Activated naive CD8-positive, alpha-beta T cell treated with anti-CD3 and anti-CD28 coated beads for 36 hours (primary cell): ENCODE data around the gene CROCC2. TPM values are rescaled to one million over a fixed set of nuclear protein-coding genes. Genes with fewer than 3 reads are reported as not detected.

Experiments used
- DNase-seq: peaks from one replicate; pipeline ENCODE4 v3.0.0; 2021
- H3K27ac Mint-ChIP-seq: one replicate; pipeline ENCODE4 v1.8.0; 2022; ENCODE audit warnings: mild to moderate bottlenecking, moderate library complexity, mixed read lengths
- H3K27me3 Mint-ChIP-seq: one replicate; pipeline ENCODE4 v1.8.0; 2022; ENCODE audit warnings: mild to moderate bottlenecking, mixed read lengths
- H3K36me3 Mint-ChIP-seq: one replicate; pipeline ENCODE4 v1.8.0; 2021; ENCODE audit warnings: mild to moderate bottlenecking, mixed read lengths
- H3K4me1 Mint-ChIP-seq: one replicate; pipeline ENCODE4 v1.8.0; 2021; ENCODE audit warnings: mixed read lengths
- H3K4me3 Mint-ChIP-seq: one replicate; pipeline ENCODE4 v1.8.0; 2022; ENCODE audit warnings: mild to moderate bottlenecking, moderate library complexity, mixed read lengths
- H3K9me3 Mint-ChIP-seq: one replicate; pipeline ENCODE4 v1.8.0; 2022; ENCODE audit warnings: mixed read lengths
- total RNA-seq, 2 experiments: library from RNA; stranded (reverse); gene quantifications; one replicate each; pipeline ENCODE4 v1.2.3, GENCODE V29; 2021

CROCC2 gene
- total RNA-seq, 2 experiments from 2014 or later: not detected

DNA sequence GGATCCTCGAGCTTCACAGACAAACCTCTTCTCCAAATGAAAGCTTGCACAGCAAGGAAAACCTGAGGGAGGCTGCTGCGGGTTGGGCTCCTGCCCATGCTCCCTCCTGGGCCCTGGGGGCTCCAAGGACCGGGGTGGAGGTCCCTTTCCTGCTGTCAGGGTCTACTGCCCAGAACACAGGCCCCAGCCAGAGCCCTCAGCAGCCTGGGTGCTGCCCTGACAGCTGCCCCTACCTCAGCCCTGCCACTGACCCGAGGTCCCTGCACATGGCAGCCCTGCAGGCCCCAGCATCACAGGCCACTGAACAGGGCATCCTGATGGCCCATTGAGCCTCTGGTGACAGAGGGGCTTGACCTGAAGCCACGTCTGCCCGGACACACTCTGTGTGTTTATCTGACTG is 41.0 kb downstream of the CROCC2 start:
- no peaks in the 10 kb centered on the region for H3K36me3 Mint-ChIP-seq
- no peak for DNase-seq

DNA sequence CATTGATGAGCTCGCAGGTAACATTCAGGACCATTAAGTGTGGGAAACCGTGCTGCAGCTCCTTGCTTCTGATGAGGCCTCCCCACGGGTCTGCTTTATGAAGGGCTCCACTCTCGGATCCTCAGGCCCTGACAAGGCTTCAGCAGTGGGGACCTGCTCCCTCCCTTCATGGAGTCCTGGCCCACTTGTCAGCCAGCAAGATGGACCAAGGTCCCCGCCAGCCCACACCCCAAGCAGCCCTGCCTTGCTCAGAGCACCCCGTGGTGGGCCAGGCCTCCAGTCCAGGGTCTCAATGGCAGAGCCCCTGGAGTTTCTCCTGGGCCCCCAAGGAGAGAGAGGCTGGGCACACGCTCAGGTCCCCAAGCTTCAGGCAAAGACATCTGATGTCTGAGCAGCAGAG is 41.5 kb downstream of the CROCC2 start:
- H3K36me3 Mint-ChIP-seq: no peaks in the 10 kb centered on the region

More for the DNA sequence above, 41.0 kb downstream of the CROCC2 start:
- no peak overlapping the region for H3K4me3 Mint-ChIP-seq
- H3K27me3 Mint-ChIP-seq: no peaks in the 10 kb centered on the region
- H3K4me1 Mint-ChIP-seq: no peaks in the 10 kb centered on the region
- H3K9me3 Mint-ChIP-seq: no peaks in the 10 kb centered on the region
- H3K27ac Mint-ChIP-seq: no peak overlapping the region

DNA sequence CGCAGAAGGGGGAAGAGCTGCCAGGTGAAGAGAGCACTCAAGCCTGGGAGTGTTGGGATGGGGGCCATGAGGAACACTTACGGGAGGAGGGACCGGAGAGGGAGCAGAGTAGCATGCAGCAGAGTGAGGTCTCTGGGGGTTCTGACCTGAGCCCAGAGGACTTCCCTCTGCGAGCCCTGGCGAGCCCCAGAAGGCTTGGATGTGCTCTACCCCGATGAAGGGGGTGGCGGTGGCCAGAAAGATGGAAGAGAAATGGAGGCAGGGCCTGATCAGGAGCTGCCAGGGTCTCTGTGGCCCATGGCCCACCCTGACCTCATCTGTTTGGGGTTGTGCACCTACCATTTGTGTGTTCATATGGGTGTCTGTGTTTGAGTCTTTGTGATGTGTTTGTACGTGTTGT is 42.0 kb downstream of the CROCC2 start:
- Mint-ChIP-seq H3K27ac (no peak overlapping the region), H3K36me3 (no peaks in the 10 kb centered on the region), H3K9me3 (no peaks in the 10 kb centered on the region), H3K4me1 (no peaks in the 10 kb centered on the region), H3K27me3 (no peaks in the 10 kb centered on the region), H3K4me3 (no peak overlapping the region)
- DNase-seq: no peak

More for the DNA sequence above, 41.5 kb downstream of the CROCC2 start:
- Mint-ChIP-seq H3K4me3 (no peak overlapping the region), H3K9me3 (no peaks in the 10 kb centered on the region), H3K4me1 (no peaks in the 10 kb centered on the region), H3K27me3 (no peaks in the 10 kb centered on the region), H3K27ac (no peak overlapping the region)
- no peak for DNase-seq

DNA sequence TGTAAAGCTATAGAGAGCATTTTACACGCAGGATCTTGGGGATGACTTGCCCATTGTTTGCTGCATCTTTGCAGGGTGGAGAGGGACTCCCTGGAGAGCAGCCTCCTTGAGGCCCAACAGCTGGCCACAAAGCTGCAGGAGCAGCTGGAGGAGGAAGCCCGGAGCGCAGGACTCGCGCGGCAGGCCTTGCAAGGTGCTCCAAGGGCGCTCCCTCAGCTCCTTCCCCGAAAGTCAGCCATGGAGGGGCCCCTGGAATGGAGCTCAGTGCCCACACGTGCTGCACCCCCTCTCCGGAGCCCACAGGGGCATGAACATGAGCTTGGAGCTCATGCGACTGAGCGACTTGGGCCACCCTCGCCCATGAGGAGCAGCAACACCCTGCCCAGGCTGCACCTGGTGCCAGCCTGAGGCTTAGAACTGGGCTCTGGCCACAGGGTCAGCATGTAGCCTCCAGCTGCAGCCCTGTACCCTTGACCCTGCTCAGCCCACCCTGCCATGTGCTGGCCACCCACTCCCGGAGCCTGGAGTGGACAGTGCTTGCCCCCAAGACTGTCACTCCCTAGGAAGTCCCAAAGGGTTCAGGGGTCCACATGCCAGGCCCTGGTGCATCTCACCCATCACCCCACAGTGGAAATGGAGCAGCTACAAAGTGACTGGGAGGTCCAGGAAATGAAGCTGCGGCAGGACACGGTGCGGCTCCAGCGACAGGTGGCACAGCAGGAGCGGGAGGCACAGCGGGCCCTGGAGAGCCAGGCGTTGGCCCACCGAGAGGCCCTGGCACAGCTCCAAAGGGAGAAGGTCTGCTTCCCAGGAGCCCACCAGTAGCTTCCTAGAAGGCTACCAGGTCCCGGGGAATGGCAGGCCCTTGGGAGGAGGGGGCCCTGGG is 43.0 kb downstream of the CROCC2 start:
- H3K4me1 Mint-ChIP-seq: no peaks in the 10 kb centered on the region
- H3K27ac Mint-ChIP-seq: no peak overlapping the region
- no peak overlapping the region for H3K4me3 Mint-ChIP-seq
- H3K27me3 Mint-ChIP-seq: no peaks in the 10 kb centered on the region
- H3K9me3 Mint-ChIP-seq: no peaks in the 10 kb centered on the region
- DNase-seq: no peak
- no peaks in the 10 kb centered on the region for H3K36me3 Mint-ChIP-seq

DNA sequence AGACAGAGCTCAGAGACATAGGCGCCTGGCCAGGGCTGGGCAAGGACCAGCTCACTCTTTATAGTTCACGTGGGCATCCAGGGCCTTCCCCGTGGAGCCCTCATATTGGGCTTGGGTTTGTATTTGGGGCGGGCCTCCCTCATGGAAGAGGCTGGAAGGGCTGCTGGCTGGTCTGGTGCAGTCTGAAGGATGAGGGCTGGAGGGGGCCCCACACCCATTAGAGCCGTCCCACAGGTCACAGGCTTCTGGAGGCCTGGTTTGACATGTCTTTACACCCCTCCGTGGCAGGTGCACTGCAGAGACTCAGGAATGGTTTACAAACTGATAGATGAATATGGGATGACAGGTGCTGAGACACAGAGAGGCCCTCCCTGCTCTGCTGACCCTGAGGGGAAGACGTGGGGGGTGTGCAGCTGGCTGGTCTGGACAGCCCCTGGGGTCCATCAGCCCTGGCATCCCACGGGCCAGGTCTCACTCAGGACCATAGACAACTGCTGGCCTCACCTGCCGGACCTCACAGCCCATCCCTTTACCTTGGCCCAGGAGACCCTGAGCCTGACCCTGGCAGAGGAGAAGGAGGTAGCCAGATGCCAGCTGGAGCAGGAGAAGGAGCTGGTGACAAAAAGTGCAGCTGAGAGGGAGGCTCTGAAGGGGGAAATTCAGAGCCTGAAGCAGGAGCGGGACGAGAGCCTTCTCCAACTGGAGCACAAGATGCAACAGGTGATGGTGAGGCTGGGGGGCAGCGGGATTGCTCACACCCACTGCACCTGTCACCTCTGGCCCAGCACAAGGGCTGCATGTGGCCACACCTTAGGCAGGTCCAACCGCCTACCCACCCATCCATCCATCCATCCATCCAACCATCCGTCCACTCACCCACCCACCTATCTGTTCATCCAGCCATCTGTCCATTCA is 43.9 kb downstream of the CROCC2 start:
- H3K36me3 Mint-ChIP-seq: no peaks in the 10 kb centered on the region
- H3K9me3 Mint-ChIP-seq: no peaks in the 10 kb centered on the region
- no peak overlapping the region for H3K4me3 Mint-ChIP-seq
- H3K27me3 Mint-ChIP-seq: no peaks in the 10 kb centered on the region
- H3K27ac Mint-ChIP-seq: no peak overlapping the region
- no peaks in the 10 kb centered on the region for H3K4me1 Mint-ChIP-seq
- DNase-seq: no peak

DNA sequence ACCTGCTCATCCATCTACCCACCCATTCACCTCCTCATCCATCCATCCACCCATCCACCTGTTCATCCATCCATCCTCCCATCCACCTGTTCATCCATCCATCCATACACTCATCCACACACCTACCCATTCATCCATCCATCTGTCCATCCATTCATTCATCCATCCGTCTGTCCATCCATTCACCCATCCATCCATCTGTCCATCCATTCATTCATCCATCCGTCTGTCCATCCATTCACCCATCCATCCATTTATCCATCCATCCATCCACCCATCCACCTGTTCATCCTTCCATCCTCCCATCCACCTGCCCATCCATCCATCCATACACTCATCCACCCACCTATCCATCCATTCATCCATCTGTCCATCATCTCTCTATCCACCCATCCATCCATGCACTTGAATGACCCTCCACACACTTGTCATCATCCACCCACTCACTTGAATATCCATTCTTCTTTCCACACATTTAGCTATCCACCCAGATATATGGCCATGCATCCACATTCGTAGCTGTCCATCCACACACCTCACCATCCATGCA is 45.0 kb downstream of the CROCC2 start:
- Mint-ChIP-seq H3K9me3 (no peaks in the 10 kb centered on the region), H3K36me3 (no peaks in the 10 kb centered on the region), H3K27ac (no peak overlapping the region), H3K27me3 (no peaks in the 10 kb centered on the region), H3K4me3 (no peak overlapping the region), H3K4me1 (no peaks in the 10 kb centered on the region)
- DNase-seq: no peak

DNA sequence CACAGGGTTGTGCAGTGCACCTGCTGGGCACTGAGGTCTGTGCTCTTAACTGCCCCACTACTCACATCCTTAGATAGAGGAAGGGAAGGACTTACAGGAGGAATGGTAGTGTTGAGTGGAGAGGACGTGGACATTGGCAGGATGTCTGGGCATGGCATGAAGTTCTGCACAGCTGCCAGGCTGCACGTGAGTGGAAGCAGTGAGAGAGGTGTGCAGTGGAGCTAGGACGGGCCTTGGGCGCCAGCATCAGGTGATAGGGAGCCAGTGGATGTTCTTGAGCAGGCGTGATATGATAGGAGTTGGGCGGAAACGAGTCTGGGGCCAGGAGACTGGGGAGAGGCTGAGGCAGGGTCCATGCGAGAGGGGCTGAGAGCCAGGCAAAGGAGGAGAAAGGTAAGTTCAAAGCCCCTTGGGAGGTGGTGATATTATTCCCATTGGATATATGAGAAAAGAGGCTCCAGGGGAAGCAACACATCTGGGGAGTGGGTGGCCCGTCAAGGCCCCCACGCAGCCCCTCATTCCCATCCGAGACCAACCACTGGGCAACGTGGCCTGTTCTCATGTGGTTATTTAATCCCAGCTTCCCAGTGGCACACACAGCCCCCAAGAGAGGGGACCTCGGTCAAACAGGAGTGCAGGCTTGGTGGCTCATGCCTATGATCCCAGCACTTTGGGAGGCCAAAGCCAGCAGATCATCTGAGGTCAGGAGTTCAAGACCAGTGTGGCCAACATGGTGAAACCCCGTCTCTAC is 46.5 kb downstream of the CROCC2 start:
- Mint-ChIP-seq H3K36me3 (no peaks in the 10 kb centered on the region), H3K27ac (no peak overlapping the region), H3K4me3 (no peak overlapping the region), H3K9me3 (no peaks in the 10 kb centered on the region), H3K4me1 (no peaks in the 10 kb centered on the region), H3K27me3 (no peaks in the 10 kb centered on the region)
- DNase-seq: no peak

DNA sequence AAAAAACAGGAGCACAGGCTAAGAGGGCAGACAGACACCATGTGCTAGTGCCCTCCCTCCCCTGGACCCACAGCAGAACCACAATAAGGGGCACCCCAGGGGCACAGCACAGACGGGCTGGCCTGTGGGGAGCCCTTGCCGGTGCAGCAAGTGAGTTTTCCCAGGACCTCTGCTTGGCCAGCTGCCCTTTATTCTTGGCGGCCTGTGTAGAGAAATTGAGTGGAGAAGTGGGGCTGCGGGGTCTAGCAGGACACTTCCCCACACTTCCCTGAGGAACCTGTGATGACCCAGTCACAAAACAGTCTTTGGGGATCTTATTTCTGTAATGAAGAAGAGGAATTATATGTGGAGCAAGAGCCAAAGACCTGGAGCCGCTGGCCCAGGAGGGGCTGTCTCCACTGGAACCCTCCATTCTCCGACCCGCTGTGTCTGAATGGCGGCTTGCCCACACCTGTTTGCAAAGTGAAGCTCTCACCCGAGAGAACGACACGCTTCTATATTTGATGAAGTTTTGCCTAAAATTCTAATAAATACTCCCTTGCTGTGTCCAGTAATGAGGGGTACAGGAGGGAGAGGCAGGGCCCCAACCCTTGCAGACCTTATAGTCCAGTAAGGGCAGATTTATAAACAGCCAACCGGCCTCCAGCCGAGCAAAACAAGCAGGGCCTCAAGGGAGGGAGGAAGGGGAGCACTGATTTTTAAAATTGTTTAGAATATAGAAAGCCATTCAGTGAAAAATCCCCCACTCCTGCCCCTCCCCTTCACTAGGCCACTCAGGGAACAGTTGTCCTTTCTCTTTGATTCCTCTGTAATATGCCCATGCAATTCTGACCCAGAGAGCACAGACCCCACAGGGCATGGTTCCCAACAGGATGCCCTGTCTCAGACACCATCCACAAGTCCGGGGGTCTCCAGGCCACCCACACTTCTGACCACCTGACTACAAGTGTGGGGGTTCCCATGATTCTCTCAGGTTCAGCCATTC is 47.6 kb downstream of the CROCC2 start:
- Mint-ChIP-seq H3K4me1 (no peaks in the 10 kb centered on the region), H3K36me3 (no peaks in the 10 kb centered on the region), H3K27me3 (no peaks in the 10 kb centered on the region), H3K27ac (no peak overlapping the region), H3K9me3 (no peaks in the 10 kb centered on the region), H3K4me3 (no peak overlapping the region)
- no peak for DNase-seq

DNA sequence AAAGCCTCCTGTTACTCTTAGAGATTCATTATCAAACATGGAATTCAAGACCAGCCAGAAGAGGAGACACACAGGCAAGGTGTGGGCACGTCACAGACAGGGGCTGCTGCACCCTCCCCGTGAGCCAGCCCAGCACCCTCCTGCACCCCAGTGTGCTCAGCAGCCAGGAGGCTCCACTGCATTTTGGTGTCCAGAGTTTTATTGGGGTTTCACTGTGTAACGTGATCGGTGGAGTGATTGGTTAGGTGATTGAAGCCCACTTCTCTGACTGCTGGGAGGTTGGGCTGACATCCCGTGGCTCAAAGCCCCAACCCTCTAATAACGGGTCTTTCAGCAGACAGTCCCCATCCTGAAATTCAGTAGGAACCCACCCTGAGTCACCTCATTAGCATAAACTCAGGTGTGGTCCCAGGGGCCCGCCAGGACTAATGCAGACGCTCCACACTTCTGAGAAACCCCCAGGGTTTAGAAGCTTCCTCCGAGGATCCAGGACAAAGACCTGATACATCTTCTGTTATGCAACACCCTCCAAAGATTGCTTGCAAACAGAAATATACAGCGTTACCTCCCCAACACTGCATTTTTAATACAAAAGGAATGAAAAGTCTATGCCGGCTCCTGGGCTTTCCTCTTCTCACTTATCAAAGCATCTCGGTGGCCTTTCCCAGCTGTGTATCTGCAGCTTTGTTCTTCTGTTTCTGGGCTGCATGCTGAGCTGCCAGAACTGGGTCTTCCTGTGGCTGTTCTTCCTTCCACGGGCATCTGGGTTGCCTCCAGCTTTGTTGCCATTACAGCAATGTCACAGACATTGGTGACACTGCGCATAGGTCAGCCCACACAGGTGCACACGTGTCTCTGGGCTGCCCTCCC is 48.5 kb downstream of the CROCC2 start:
- no peaks in the 10 kb centered on the region for H3K4me1 Mint-ChIP-seq
- H3K27me3 Mint-ChIP-seq: no peaks in the 10 kb centered on the region
- no peaks in the 10 kb centered on the region for H3K36me3 Mint-ChIP-seq
- no peak overlapping the region for H3K27ac Mint-ChIP-seq
- DNase-seq: no peak
- H3K9me3 Mint-ChIP-seq: no peaks in the 10 kb centered on the region
- no peak overlapping the region for H3K4me3 Mint-ChIP-seq

DNA sequence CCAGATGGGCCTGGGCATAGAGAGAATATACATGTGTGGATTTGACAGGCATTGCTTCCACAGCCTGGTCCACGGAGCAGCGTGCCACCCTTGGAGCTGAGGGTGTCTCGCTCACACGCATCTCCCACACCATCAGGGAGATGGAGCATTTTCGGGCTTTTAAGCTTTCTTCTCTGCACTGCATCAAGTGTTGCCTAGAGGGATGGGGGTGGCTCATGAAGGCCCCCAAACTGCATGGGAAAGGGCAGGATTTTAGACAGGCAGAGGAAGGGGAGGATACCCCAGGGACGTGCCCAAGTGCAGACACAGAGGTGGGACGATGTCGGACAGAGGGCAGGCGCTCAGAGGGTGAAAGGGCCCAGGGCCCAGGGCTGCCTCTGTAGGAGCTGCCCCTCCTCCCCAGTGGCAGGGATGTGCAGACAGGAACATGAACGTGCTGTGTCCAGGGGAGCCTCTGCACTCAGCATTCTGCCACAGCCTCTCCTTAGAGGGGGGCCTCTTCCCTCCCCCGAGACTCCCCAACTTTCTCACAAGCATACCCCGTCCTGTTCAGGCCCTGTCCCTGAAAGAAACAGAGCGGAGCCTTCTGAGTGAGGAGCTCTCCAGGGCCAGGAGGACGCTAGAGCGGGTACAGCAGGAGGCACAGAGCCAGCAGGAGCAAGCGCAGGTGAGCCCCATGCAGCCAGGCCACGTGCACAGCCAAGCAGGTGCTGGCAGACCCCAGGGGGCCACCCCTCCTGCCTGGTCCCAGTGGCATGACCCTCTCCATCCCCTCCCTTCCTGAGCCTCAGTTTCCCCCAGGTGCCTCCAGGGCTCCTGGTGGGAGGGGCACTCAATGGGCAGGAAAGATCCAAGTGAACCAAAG is 49.4 kb downstream of the CROCC2 start:
- no peak overlapping the region for H3K4me3 Mint-ChIP-seq
- DNase-seq: no peak
- no peaks in the 10 kb centered on the region for H3K4me1 Mint-ChIP-seq

DNA sequence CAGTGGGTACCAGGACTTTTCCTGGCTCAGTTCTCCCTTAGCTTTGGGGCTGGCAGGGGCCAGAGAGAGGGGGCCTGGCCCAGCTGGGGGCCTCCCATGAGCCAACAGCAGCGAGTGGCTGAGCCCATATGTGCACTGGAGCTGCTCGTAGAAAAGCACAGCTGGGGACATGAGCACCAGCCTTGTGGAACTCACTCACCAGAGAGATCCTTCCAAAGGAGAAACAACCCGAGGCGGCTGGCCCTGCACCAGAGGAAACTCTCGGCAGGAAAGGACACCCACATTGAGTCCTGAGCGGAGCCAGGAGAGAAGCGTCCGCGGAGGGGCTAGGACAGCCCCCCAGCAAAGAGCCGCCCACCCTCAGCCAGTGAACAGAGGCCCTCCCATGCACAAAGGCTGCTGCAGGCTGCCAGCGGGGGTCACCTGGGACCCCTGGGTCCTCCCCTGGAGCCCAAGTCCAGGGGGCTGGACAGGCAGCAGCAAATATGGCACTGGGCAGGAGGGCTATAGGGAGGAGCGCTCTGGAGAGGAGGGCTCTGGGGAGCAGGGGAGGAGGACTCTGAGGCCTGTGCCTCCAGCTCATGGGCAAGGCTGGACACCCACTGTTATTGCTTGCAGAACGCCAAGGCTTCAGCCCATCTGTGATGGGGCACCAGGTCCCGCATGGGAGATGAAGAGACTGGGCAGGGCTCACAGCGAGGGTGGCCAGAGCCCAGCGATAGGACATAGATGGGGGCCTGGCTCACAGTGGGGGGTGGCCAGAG is 50.2 kb downstream of the CROCC2 start:
- Mint-ChIP-seq H3K9me3 (no peaks in the 10 kb centered on the region), H3K4me1 (no peaks in the 10 kb centered on the region), H3K36me3 (no peaks in the 10 kb centered on the region), H3K27ac (no peak overlapping the region), H3K4me3 (no peak overlapping the region), H3K27me3 (no peaks in the 10 kb centered on the region)
- DNase-seq: no peak

More for the DNA sequence above, 49.4 kb downstream of the CROCC2 start:
- Mint-ChIP-seq H3K27me3 (no peaks in the 10 kb centered on the region), H3K36me3 (no peaks in the 10 kb centered on the region), H3K27ac (no peak overlapping the region), H3K9me3 (no peaks in the 10 kb centered on the region)
